IPS-20b (cell line): ENCODE results near the gene FBXL16.
"Not testable (repeated sequence)": the region's sequence is repeated elsewhere in the genome, so short reads cannot be mapped to it uniquely, and the experiment has no call there.

ENCODE experiments used
- H3K27ac ChIP-seq: one replicate; pipeline ENCODE4 v1.5.1; 2013; ENCODE audit warnings: low read length
- H3K27me3 ChIP-seq: 2 replicates; pipeline ENCODE4 v1.6.1; 2013; ENCODE audit warnings: mild to moderate bottlenecking, low read length, inconsistent platforms; ENCODE audit not compliant: insufficient read depth
- H3K36me3 ChIP-seq: 2 replicates; pipeline ENCODE4 v1.6.1; 2013; ENCODE audit warnings: low read depth, mild to moderate bottlenecking, inconsistent platforms, low read length, moderate library complexity; ENCODE audit not compliant: insufficient read depth
- H3K4me1 ChIP-seq: 2 replicates; pipeline ENCODE4 v1.6.1; 2013; ENCODE audit warnings: mild to moderate bottlenecking, control low read depth, inconsistent platforms, low read length, moderate library complexity; ENCODE audit not compliant: insufficient read depth
- H3K4me3 ChIP-seq: 2 replicates; pipeline ENCODE4 v1.5.1; 2013; ENCODE audit warnings: mild to moderate bottlenecking, low read length, inconsistent platforms
- H3K9ac ChIP-seq: 2 replicates; pipeline ENCODE4 v1.6.1; 2013; ENCODE audit warnings: low read depth, mild to moderate bottlenecking, inconsistent platforms, low read length, moderate library complexity
- H3K9me3 ChIP-seq: 2 replicates; pipeline ENCODE4 v1.6.1; 2013; ENCODE audit warnings: mild to moderate bottlenecking, low read depth, low read length, inconsistent platforms; ENCODE audit not compliant: insufficient read depth

Gene FBXL16

GRCh38 chr16:718922-719321 lies 13.3 kb upstream of the FBXL16 start:
- no peak overlapping the region for H3K4me3 ChIP-seq
- H3K9me3 ChIP-seq = no peaks in the 10 kb centered on the region
- no peak overlapping the region for H3K9ac ChIP-seq
- no peak overlapping the region for H3K27ac ChIP-seq
- H3K36me3 ChIP-seq = no peaks in the 10 kb centered on the region
- peaks cover 53% of the 10 kb centered on the region for H3K27me3 ChIP-seq
- peaks cover 3% of the 10 kb centered on the region; the same call in 1 of the 2 replicates for H3K4me1 ChIP-seq

- Histone ChIP-seq H3K27ac (no peak overlapping the region), H3K9me3 (no peaks in the 10 kb centered on the region), H3K4me3 (no peak overlapping the region), H3K27me3 (peaks cover 58% of the 10 kb centered on the region), H3K36me3 (no peaks in the 10 kb centered on the region), H3K9ac (no peak overlapping the region), H3K4me1 (peaks cover 3% of the 10 kb centered on the region; the same call in 1 of the 2 replicates)
These were observed 12.8 kb upstream of the FBXL16 start for GRCh38 chr16:718389-718788.

GRCh38 chr16:717450-718245 lies 12.0 kb upstream of the FBXL16 start:
- Histone ChIP-seq H3K27ac (no peak overlapping the region), H3K27me3 (peaks cover 59% of the 10 kb centered on the region), H3K4me3 (no peak overlapping the region), H3K36me3 (no peaks in the 10 kb centered on the region), H3K9ac (no peak overlapping the region), H3K9me3 (no peaks in the 10 kb centered on the region), H3K4me1 (peaks cover 3% of the 10 kb centered on the region; the same call in 1 of the 2 replicates)

- peaks cover 3% of the 10 kb centered on the region; the same call in 1 of the 2 replicates for H3K4me1 ChIP-seq
- no peak overlapping the region; the same call in 1 of the 2 replicates for H3K4me3 ChIP-seq
- H3K9me3 ChIP-seq = no peaks in the 10 kb centered on the region
- H3K9ac ChIP-seq = no peak overlapping the region
- H3K27ac ChIP-seq = no peak overlapping the region
- no peaks in the 10 kb centered on the region for H3K36me3 ChIP-seq
- peaks cover 62% of the 10 kb centered on the region for H3K27me3 ChIP-seq
These were observed 11.2 kb upstream of the FBXL16 start for GRCh38 chr16:716768-717325.

- Histone ChIP-seq H3K4me3 (peak overlapping the region; percentile 38; the same call in 1 of the 2 replicates), H3K36me3 (no peaks in the 10 kb centered on the region), H3K4me1 (peaks cover 3% of the 10 kb centered on the region; the same call in 1 of the 2 replicates), H3K9ac (no peak overlapping the region), H3K27ac (no peak overlapping the region), H3K27me3 (peaks cover 62% of the 10 kb centered on the region), H3K9me3 (no peaks in the 10 kb centered on the region)
These were observed 10.6 kb upstream of the FBXL16 start for GRCh38 chr16:716200-716568.

- Histone ChIP-seq H3K27me3 (peaks cover 63% of the 10 kb centered on the region), H3K4me3 (peak overlapping the region; percentile 56; the same call in 1 of the 2 replicates), H3K27ac (no peak overlapping the region), H3K9ac (no peak overlapping the region), H3K4me1 (peaks cover 3% of the 10 kb centered on the region; the same call in 1 of the 2 replicates), H3K9me3 (no peaks in the 10 kb centered on the region), H3K36me3 (no peaks in the 10 kb centered on the region)
These were observed 10.0 kb upstream of the FBXL16 start for GRCh38 chr16:715477-716199.

- Histone ChIP-seq H3K27ac (no peak within 1 kb of the TSS), H3K36me3 (no peaks in the 10 kb centered on the region)
These were observed 9.2 kb upstream of the FBXL16 start, which contains the start of gene METRN for GRCh38 chr16:714558-715476. Gene METRN (plus strand): TSS chr16:715118. CDS start chr16:715290, 172 bp downstream.

GRCh38 chr16:714079-714478 lies 8.5 kb upstream of the FBXL16 start:
- no peak overlapping the region for H3K9ac ChIP-seq
- H3K9me3 ChIP-seq = no peaks in the 10 kb centered on the region
- H3K36me3 ChIP-seq = no peaks in the 10 kb centered on the region
- no peak overlapping the region for H3K4me3 ChIP-seq
- H3K27ac ChIP-seq = no peak overlapping the region
- H3K4me1 ChIP-seq = peaks cover 3% of the 10 kb centered on the region; the same call in 1 of the 2 replicates
- H3K27me3 ChIP-seq = peaks cover 72% of the 10 kb centered on the region

More at GRCh38 chr16:714558-715476, 9.2 kb upstream of the FBXL16 start, which contains the start of gene METRN:
- Histone ChIP-seq H3K9me3 (no peaks in the 10 kb centered on the region), H3K9ac (no peak within 1 kb of the TSS), H3K4me1 (peaks cover 3% of the 10 kb centered on the region; the same call in 1 of the 2 replicates), H3K27me3 (peaks cover 71% of the 10 kb centered on the region), H3K4me3 (peak within 1 kb of the TSS; percentile 56; the same call in 1 of the 2 replicates)

- not testable (repeated sequence) for H3K4me3 ChIP-seq, H3K27ac ChIP-seq, H3K4me1 ChIP-seq, H3K36me3 ChIP-seq, H3K9me3 ChIP-seq, H3K9ac ChIP-seq
- peaks cover 73% of the 10 kb centered on the region for H3K27me3 ChIP-seq
These were observed 7.2 kb upstream of the FBXL16 start for GRCh38 chr16:712740-713250.

- Histone ChIP-seq H3K9ac (no peak overlapping the region), H3K4me3 (no peak overlapping the region), H3K27me3 (peaks cover 74% of the 10 kb centered on the region), H3K27ac (no peak overlapping the region), H3K9me3 (no peaks in the 10 kb centered on the region), H3K4me1 (peaks cover 3% of the 10 kb centered on the region; the same call in 1 of the 2 replicates), H3K36me3 (no peaks in the 10 kb centered on the region)
These were observed 6.1 kb upstream of the FBXL16 start for GRCh38 chr16:711548-712320.
